Right lobe of liver (tissue), 6 donors: ENCODE measurements around the gene SERP2. TPM values are rescaled to one million over a fixed set of nuclear protein-coding genes. Genes with fewer than 3 reads are reported as not detected.

Experiments
- ATAC-seq, 4 donors: fragments of 200-7000 bp; cut with Tn5 transposase; one replicate each; pipeline ENCODE4 v1.9.1; 2020; ENCODE audit warnings: mild to moderate bottlenecking in 4 of 4, moderate library complexity in 4 of 4
- DNase-seq, 3 donors: peaks; one replicate each; pipeline ENCODE4 v3.0.0-alpha.2; 2020
- H3K27ac ChIP-seq, 3 donors: fragments of 200-600 bp; one replicate each; pipeline ENCODE4 v1.8.0; 2022
- H3K27me3 ChIP-seq, 2 donors: fragments of 200-600 bp; one replicate each; pipeline ENCODE4 v1.8.0; 2022
- H3K36me3 ChIP-seq, 4 donors: fragments of 200-600 bp; sonication (generic) in 1 of 4; one replicate each; pipeline versions ENCODE4 v1.5.1 to v1.8.0; 2017 to 2022; ENCODE audit warnings: control low read depth in 1 of 4
- H3K4me1 ChIP-seq, 4 donors: fragments of 200-600 bp; sonication (generic) in 1 of 4; one replicate each; pipeline versions ENCODE4 v1.5.1 to v1.8.0; 2017 to 2022; ENCODE audit warnings: control low read depth in 1 of 4
- H3K4me3 ChIP-seq, 3 donors: fragments of 200-600 bp; one replicate each; pipeline ENCODE4 v1.8.0; 2022
- H3K9me3 ChIP-seq, 4 donors: fragments of 200-600 bp; sonication (generic) in 1 of 4; one replicate each; pipeline versions ENCODE4 v1.5.1 to v1.8.0; 2017 to 2022; ENCODE audit warnings: control low read depth in 1 of 4
- CTCF ChIP-seq, 4 donors: fragments of 200-600 bp in 3 of 4; fragments of 450-650 bp in 1 of 4; IDR thresholded peaks; one replicate each; pipeline versions ENCODE4 v1.5.1 to v1.8.0; 2016 to 2022; ENCODE audit warnings: antibody characterized with exemption in 4 of 4, mild to moderate bottlenecking in 2 of 4
- POLR2A ChIP-seq: fragments of 450-650 bp; IDR thresholded peaks from one replicate; pipeline ENCODE4 v1.6.1; 2017; ENCODE audit warnings: antibody characterized with exemption, mild to moderate bottlenecking
- WGBS: methylation state at CpG from one replicate; pipeline ENCODE4 v1.1.6; 2018; ENCODE audit warnings: low coverage, low lambda C conversion rate; ENCODE audit not compliant: insufficient coverage; ENCODE audit errors: missing lambda C conversion rate; 5-methylcytosine and 5-hydroxymethylcytosine counted together
- intact Hi-C, 2 donors: fragments of 100-400 bp; cut with DNase I; formaldehyde crosslinking; loops; one replicate each; pipeline versions ENCODE4 v1.11.2 to v1.14.1; 2022
- total RNA-seq, 6 experiments: library from RNA; depleted of rRNA in 2 of 6; stranded (reverse); fragments of >200 nt in 2 of 6; fragmentation: NEBNext Ultra II Directional in 3 of 6; extraction: Animal tissue kit (Norgen Biotek cat#: 25700) in 3 of 6; gene quantifications; one replicate each; pipeline versions ENCODE4 v1.1.0 to v1.2.4, GENCODE V29; 2016 to 2023
- donor health status: DM: no; HTN: yes; CAD: no.
- donor health status: DM: no; HTN: no; CAD: no.
- donor health status: DM: no; HTN: no; CAD: no.
- donor health status: DM: no; HTN: yes; CAD: no.
- donor health status: DM: no; HTN: yes; CAD: no.

SERP2 gene
- total RNA-seq, 6 experiments from 2014 or later, result 2.1 to 9.0 (median 2.8) TPM

GRCh38 chr13:44403461-44404056, 29.9 kb downstream of the SERP2 start:
- TF ChIP-seq CTCF (IDR thresholded peaks at IDR 0.05) (no peak), POLR2A (no peak)
- DNase-seq (peak in 2 of 3 donors; percentile 73 to 78), ATAC-seq (peak; percentile 30 to 66 (median 48))
- WGBS, result 30% methylated on average over 11 of the region's 11 CpGs
- Histone ChIP-seq H3K27me3 (no peaks in the 10 kb centered on the region), H3K9me3 (no peaks in the 10 kb centered on the region), H3K4me3 (peak overlapping the region in 2 of 3 donors; percentile 58 to 62), H3K27ac (peak overlapping the region; percentile 71 to 86 (median 84)), H3K4me1 (peaks cover 0 to 28% (median 7%) of the 10 kb centered on the region in 4 donors), H3K36me3 (no peaks in the 10 kb centered on the region)
- intact Hi-C loops, result no loop called here

- 30% methylated on average over 9 of the region's 15 CpGs for WGBS
- TF ChIP-seq POLR2A (peak; percentile 79), CTCF (IDR thresholded peaks at IDR 0.05) (peak in 1 of 4 donors; percentile 20)
- intact Hi-C loops, result no loop called here
- peak overlapping the region; percentile 36 to 62 (median 58) for H3K4me3 ChIP-seq
- peaks cover 0 to 28% (median 7%) of the 10 kb centered on the region in 4 donors for H3K4me1 ChIP-seq
- ATAC-seq (peak; percentile 81 to 88 (median 86)), DNase-seq (peak; percentile 65 to 90 (median 87))
- no peaks in the 10 kb centered on the region for H3K9me3 ChIP-seq
- H3K36me3 ChIP-seq, result no peaks in the 10 kb centered on the region
- H3K27ac ChIP-seq, result peak overlapping the region; percentile 71 to 86 (median 84)
- no peaks in the 10 kb centered on the region for H3K27me3 ChIP-seq
Measured at GRCh38 chr13:44404261-44405132, 30.9 kb downstream of the SERP2 start.

- WGBS, result 41% methylated on average over 5 of the region's 5 CpGs
- H3K36me3 ChIP-seq, result no peaks in the 10 kb centered on the region
- H3K27ac ChIP-seq, result no peak overlapping the region
- DNase-seq, result no peak
- no peak overlapping the region for H3K4me3 ChIP-seq
- H3K9me3 ChIP-seq, result no peaks in the 10 kb centered on the region
- ATAC-seq, result no peak
- intact Hi-C loops, result no loop called here
- no peaks in the 10 kb centered on the region for H3K27me3 ChIP-seq
- TF ChIP-seq POLR2A, result no peak
- no peak for TF ChIP-seq CTCF (IDR thresholded peaks at IDR 0.05)
- H3K4me1 ChIP-seq, result peaks cover 0 to 23% (median 7%) of the 10 kb centered on the region in 4 donors
Measured at GRCh38 chr13:44406617-44407016, 33.0 kb downstream of the SERP2 start.

- WGBS, result 93% methylated on average over 3 of the region's 3 CpGs
- TF ChIP-seq CTCF (IDR thresholded peaks at IDR 0.05) (no peak), POLR2A (no peak)
- Histone ChIP-seq H3K9me3 (no peaks in the 10 kb centered on the region), H3K36me3 (no peaks in the 10 kb centered on the region), H3K27me3 (no peaks in the 10 kb centered on the region), H3K4me1 (peaks cover 0 to 17% (median 7%) of the 10 kb centered on the region in 4 donors), H3K4me3 (no peak overlapping the region), H3K27ac (no peak overlapping the region)
- intact Hi-C loops, result no loop called here
- ATAC-seq (no peak), DNase-seq (no peak)
Measured at GRCh38 chr13:44407379-44407778, 33.8 kb downstream of the SERP2 start.
